Measurements from ENCODE around the gene MAP3K5. TPM values are rescaled to one million over a fixed set of nuclear protein-coding genes. Genes with fewer than 3 reads are reported as not detected.
"Not testable (repeated sequence)": the region's sequence is repeated elsewhere in the genome, so short reads cannot be mapped to it uniquely, and the experiment has no call there.

MAP3K5 gene
- total RNA-seq, 4 donors from 2014 or later, result 16.2 to 52.7 (median 34.8) TPM

- WGBS, 2 donors (ENCODE audit: low coverage in 1 of 2), result 67 to 88% methylated on average over 2 of the region's 2 CpGs
- in situ Hi-C loops (cut with MboI; ENCODE audit: low pct_ligation_motif_present in 1 of 4, low pct_unique_long_range_greater_than_20kb in 1 of 4, low sequenced_read_pairs in 3 of 4) (no loop called here), intact Hi-C loops (cut with DNase I; ENCODE audit: low total_unique reads) (no loop called here)
These were observed 96.9 kb downstream of the MAP3K5 start for GRCh38 chr6:136695412-136695811.

GRCh38 chr6:136693090-136693489 lies 99.2 kb downstream of the MAP3K5 start:
- no peak for DNase-seq
- Histone ChIP-seq H3K27me3 (no peaks in the 10 kb centered on the region), H3K4me1 (peaks cover 0 to 14% (median 5%) of the 10 kb centered on the region in 4 donors), H3K36me3 (peaks cover 0 to 16% (median 0%) of the 10 kb centered on the region in 4 donors), H3K9me3 (no peaks in the 10 kb centered on the region), H3K4me3 (no peak overlapping the region), H3K27ac (no peak overlapping the region)
- in situ Hi-C loops (cut with MboI; ENCODE audit: low pct_ligation_motif_present in 1 of 4, low pct_unique_long_range_greater_than_20kb in 1 of 4, low sequenced_read_pairs in 3 of 4) (no loop called here), intact Hi-C loops (cut with DNase I; ENCODE audit: low total_unique reads) (no loop called here)
- TF ChIP-seq POLR2A (IDR thresholded peaks at IDR 0.05) (no peak), POLR2AphosphoS5 (IDR thresholded peaks at IDR 0.05) (no peak), CTCF (IDR thresholded peaks at IDR 0.05) (no peak), EP300 (IDR thresholded peaks at IDR 0.05; ENCODE audit: low read depth) (no peak)

More at GRCh38 chr6:136695412-136695811, 96.9 kb downstream of the MAP3K5 start:
- H3K4me3 ChIP-seq, result no peak overlapping the region
- no peak for DNase-seq
- H3K27me3 ChIP-seq, result no peaks in the 10 kb centered on the region
- H3K4me1 ChIP-seq, result peaks cover 0 to 14% (median 5%) of the 10 kb centered on the region in 4 donors
- H3K9me3 ChIP-seq, result no peaks in the 10 kb centered on the region
- no peak overlapping the region for H3K27ac ChIP-seq
- H3K36me3 ChIP-seq, result no peaks in the 10 kb centered on the region
- TF ChIP-seq EP300 (IDR thresholded peaks at IDR 0.05; ENCODE audit: low read depth), result no peak
- TF ChIP-seq POLR2AphosphoS5 (IDR thresholded peaks at IDR 0.05), result no peak
- TF ChIP-seq POLR2A (IDR thresholded peaks at IDR 0.05), result no peak
- TF ChIP-seq CTCF (IDR thresholded peaks at IDR 0.05), result no peak

GRCh38 chr6:136687894-136688293 lies 104.4 kb downstream of the MAP3K5 start:
- H3K4me1 ChIP-seq; in situ Hi-C loops (cut with MboI; ENCODE audit: low pct_ligation_motif_present in 1 of 4, low pct_unique_long_range_greater_than_20kb in 1 of 4, low sequenced_read_pairs in 3 of 4); H3K4me3 ChIP-seq; H3K9me3 ChIP-seq; DNase-seq; H3K27ac ChIP-seq; intact Hi-C loops (cut with DNase I; ENCODE audit: low total_unique reads); H3K27me3 ChIP-seq: not testable (repeated sequence)
- peaks cover 0 to 16% (median 0%) of the 10 kb centered on the region in 4 donors for H3K36me3 ChIP-seq
- 97 to 100% methylated on average over 1 of the region's 1 CpG for whole genome bisulfite sequencing, 2 donors (ENCODE audit: low coverage in 1 of 2)

- TF ChIP-seq CTCF (IDR thresholded peaks at IDR 0.05) (no peak), POLR2AphosphoS5 (IDR thresholded peaks at IDR 0.05) (no peak), EP300 (IDR thresholded peaks at IDR 0.05; ENCODE audit: low read depth) (no peak), POLR2A (IDR thresholded peaks at IDR 0.05) (no peak)
- intact Hi-C loops (cut with DNase I; ENCODE audit: low total_unique reads), result no loop called here
- Histone ChIP-seq H3K4me3 (no peak overlapping the region), H3K36me3 (peaks cover 0 to 16% (median 0%) of the 10 kb centered on the region in 4 donors), H3K4me1 (no peaks in the 10 kb centered on the region), H3K27me3 (no peaks in the 10 kb centered on the region), H3K9me3 (no peaks in the 10 kb centered on the region), H3K27ac (no peak overlapping the region)
- in situ Hi-C loops (cut with MboI; ENCODE audit: low pct_ligation_motif_present in 1 of 4, low pct_unique_long_range_greater_than_20kb in 1 of 4, low sequenced_read_pairs in 3 of 4), result no loop called here
- 88 to 92% methylated on average over 2 of the region's 2 CpGs for WGBS, 2 donors (ENCODE audit: low coverage in 1 of 2)
- DNase-seq, result no peak
These were observed 106.7 kb downstream of the MAP3K5 start for GRCh38 chr6:136685540-136686108.

GRCh38 chr6:136684466-136684865 lies 107.8 kb downstream of the MAP3K5 start:
- no peaks in the 10 kb centered on the region for H3K4me1 ChIP-seq
- in situ Hi-C loops (cut with MboI; ENCODE audit: low pct_ligation_motif_present in 1 of 4, low pct_unique_long_range_greater_than_20kb in 1 of 4, low sequenced_read_pairs in 3 of 4) (no loop called here), intact Hi-C loops (cut with DNase I; ENCODE audit: low total_unique reads) (no loop called here)
- no peak for DNase-seq
- H3K4me3 ChIP-seq, result no peak overlapping the region
- TF ChIP-seq CTCF (IDR thresholded peaks at IDR 0.05), result no peak
- WGBS, 2 donors (ENCODE audit: low coverage in 1 of 2), result 80 to 90% methylated on average over 1 of the region's 1 CpG
- H3K27ac ChIP-seq, result no peak overlapping the region
- H3K9me3 ChIP-seq, result no peaks in the 10 kb centered on the region
- H3K27me3 ChIP-seq, result no peaks in the 10 kb centered on the region
- peaks cover 0 to 8% (median 0%) of the 10 kb centered on the region in 4 donors for H3K36me3 ChIP-seq
